KMS-11 (cell line): Measurements from ENCODE around the gene ZC3H13.

Experiments used
- H2AFZ ChIP-seq: fragments of 200-600 bp; sonication (generic); 2 replicates; pipeline ENCODE4 v1.6.1; 2016; ENCODE audit warnings: antibody characterized with exemption, mixed run types, low read depth
- H3K27ac ChIP-seq: fragments of 200-600 bp; sonication (generic); 2 replicates; pipeline ENCODE4 v1.6.1; 2016; ENCODE audit warnings: mild to moderate bottlenecking, mixed run types
- H3K27me3 ChIP-seq: fragments of 200-600 bp; sonication (generic); 2 replicates; pipeline ENCODE4 v1.6.1; 2017; ENCODE audit warnings: mild to moderate bottlenecking, low read depth, mixed run types, moderate library complexity; ENCODE audit not compliant: insufficient read depth
- H3K36me3 ChIP-seq: fragments of 200-600 bp; sonication (generic); 2 replicates; pipeline ENCODE4 v1.6.1; 2017; ENCODE audit warnings: mild to moderate bottlenecking, mixed run types; ENCODE audit not compliant: insufficient read depth
- H3K4me1 ChIP-seq: fragments of 200-600 bp; sonication (generic); 2 replicates; pipeline ENCODE4 v1.6.1; 2016; ENCODE audit warnings: mild to moderate bottlenecking, low read depth, mixed run types; ENCODE audit not compliant: poor library complexity, severe bottlenecking
- H3K4me2 ChIP-seq: fragments of 200-600 bp; sonication (generic); 2 replicates; pipeline ENCODE4 v1.7.0; 2016; ENCODE audit warnings: mild to moderate bottlenecking, mixed run types
- H3K4me3 ChIP-seq: fragments of 200-600 bp; sonication (generic); IDR thresholded peaks from 2 replicates; pipeline ENCODE4 v1.6.1; 2017; ENCODE audit warnings: low read depth, low read length, mixed read lengths; ENCODE audit not compliant: insufficient read depth
- H3K79me2 ChIP-seq: fragments of 200-600 bp; sonication (generic); 2 replicates; pipeline ENCODE4 v1.6.1; 2016; ENCODE audit warnings: low read depth, mixed run types; ENCODE audit not compliant: insufficient read depth
- H3K9ac ChIP-seq: fragments of 200-600 bp; sonication (generic); 2 replicates; pipeline ENCODE4 v1.6.1; 2016; ENCODE audit warnings: mild to moderate bottlenecking, mixed run types
- H4K20me1 ChIP-seq: fragments of 200-600 bp; sonication (generic); 2 replicates; pipeline ENCODE4 v1.6.1; 2016; ENCODE audit warnings: mild to moderate bottlenecking, mixed run types; ENCODE audit not compliant: insufficient read depth
- TF ChIP-seq, protein P1 (sequence below): fragments of 200-600 bp; sonication (generic); conservative IDR thresholded peaks from 2 replicates; pipeline ENCODE4 v1.6.1; 2017; ENCODE audit warnings: low read depth, mild to moderate bottlenecking, antibody characterized with exemption, low read length, moderate library complexity, mixed read lengths

The ZC3H13 gene

DNA sequence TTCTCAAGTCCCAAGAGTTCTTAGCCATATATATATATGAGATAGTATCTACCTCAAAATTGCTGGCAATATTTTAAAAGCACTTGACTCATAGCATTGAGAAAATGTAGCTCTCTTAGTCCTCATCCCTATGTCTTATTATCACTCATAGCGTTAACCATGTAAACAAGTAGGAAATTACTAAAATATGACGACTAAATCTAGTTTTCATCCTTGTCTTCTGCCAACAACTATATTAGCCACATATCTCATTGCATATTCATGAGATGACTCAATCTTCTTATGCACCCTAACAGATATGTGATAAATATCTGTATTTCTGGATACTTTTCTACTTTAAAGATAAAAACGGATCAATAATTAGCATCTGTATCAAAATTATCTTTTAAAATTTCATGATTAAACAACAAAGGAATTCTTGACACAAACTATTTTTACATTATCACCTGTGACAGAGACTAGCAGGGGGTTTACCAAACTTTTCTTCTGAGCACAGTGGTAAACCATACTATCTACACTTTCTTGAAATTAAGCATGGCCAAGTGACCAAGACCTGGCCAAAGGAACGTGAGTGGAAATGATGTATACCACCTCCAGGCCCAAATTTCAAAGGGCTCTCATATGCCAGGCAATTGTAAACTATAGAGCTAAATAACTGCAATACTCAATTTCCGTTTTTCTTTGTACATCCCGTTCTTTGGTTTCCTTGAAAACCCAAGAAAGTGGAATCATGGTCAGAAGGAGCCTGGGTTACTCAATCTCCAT is 45.7 kb downstream of the ZC3H13 start:
- Histone ChIP-seq H2AFZ (no peak overlapping the region), H3K9ac (no peak overlapping the region), H3K79me2 (no peaks in the 10 kb centered on the region), H4K20me1 (no peaks in the 10 kb centered on the region), H3K27ac (no peak overlapping the region), H3K4me3 (no peak overlapping the region), H3K4me1 (no peaks in the 10 kb centered on the region), H3K4me2 (no peak overlapping the region), H3K36me3 (no peaks in the 10 kb centered on the region), H3K27me3 (no peaks in the 10 kb centered on the region)
- TF ChIP-seq, protein P1, sequence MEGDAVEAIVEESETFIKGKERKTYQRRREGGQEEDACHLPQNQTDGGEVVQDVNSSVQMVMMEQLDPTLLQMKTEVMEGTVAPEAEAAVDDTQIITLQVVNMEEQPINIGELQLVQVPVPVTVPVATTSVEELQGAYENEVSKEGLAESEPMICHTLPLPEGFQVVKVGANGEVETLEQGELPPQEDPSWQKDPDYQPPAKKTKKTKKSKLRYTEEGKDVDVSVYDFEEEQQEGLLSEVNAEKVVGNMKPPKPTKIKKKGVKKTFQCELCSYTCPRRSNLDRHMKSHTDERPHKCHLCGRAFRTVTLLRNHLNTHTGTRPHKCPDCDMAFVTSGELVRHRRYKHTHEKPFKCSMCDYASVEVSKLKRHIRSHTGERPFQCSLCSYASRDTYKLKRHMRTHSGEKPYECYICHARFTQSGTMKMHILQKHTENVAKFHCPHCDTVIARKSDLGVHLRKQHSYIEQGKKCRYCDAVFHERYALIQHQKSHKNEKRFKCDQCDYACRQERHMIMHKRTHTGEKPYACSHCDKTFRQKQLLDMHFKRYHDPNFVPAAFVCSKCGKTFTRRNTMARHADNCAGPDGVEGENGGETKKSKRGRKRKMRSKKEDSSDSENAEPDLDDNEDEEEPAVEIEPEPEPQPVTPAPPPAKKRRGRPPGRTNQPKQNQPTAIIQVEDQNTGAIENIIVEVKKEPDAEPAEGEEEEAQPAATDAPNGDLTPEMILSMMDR: no peak

DNA sequence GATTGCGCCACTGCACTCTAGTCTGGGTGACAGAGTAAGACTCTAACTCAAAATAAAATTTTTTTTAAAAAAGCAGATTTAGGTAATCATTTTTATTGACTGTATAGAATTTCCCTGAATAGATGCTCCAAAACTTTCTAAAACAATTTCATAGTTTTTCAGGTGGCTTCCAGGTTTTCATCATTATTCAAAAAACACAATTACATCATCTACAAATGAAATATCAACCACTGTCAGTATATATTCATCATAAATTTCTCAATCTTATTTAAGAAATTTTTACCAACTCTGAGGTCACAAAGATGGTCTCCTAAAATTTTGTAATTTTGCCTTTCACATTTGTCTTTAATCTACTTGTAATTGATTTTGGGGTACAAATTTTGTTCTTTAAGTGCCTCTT is 48.1 kb downstream of the ZC3H13 start:
- Histone ChIP-seq H3K9ac (no peak overlapping the region), H3K4me3 (no peak overlapping the region), H3K36me3 (no peaks in the 10 kb centered on the region), H2AFZ (no peak overlapping the region), H3K79me2 (no peaks in the 10 kb centered on the region), H3K27me3 (no peaks in the 10 kb centered on the region), H4K20me1 (no peaks in the 10 kb centered on the region), H3K4me2 (no peak overlapping the region), H3K4me1 (no peaks in the 10 kb centered on the region), H3K27ac (no peak overlapping the region)
- TF ChIP-seq, protein P1: no peak

DNA sequence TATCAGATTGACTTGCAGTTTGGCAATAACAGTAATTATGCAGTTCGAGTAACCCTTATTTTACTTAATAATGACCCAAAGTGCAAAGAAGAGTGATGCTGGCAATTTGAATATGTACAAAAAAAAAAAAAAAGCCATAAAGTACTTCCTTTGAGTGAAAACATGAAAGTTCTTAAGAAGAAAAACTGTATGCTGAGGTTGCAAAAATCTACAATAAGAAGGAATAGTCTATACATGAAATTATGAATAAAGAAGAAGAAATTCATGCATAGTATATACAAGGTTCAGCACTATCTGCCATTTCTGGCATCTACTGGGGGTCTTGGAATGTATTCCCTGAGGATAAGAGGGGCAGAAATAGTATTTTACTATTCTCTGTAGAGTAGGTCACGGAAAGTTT is 55.9 kb downstream of the ZC3H13 start:
- no peaks in the 10 kb centered on the region for H3K36me3 ChIP-seq
- no peaks in the 10 kb centered on the region for H3K79me2 ChIP-seq
- no peak overlapping the region for H3K4me2 ChIP-seq
- no peak overlapping the region for H3K27ac ChIP-seq
- no peaks in the 10 kb centered on the region for H4K20me1 ChIP-seq
- no peak overlapping the region for H2AFZ ChIP-seq
- no peak overlapping the region for H3K4me3 ChIP-seq
- H3K9ac ChIP-seq: no peak overlapping the region
- no peaks in the 10 kb centered on the region for H3K27me3 ChIP-seq
- peaks cover 11% of the 10 kb centered on the region for H3K4me1 ChIP-seq
- TF ChIP-seq, protein P1: no peak

DNA sequence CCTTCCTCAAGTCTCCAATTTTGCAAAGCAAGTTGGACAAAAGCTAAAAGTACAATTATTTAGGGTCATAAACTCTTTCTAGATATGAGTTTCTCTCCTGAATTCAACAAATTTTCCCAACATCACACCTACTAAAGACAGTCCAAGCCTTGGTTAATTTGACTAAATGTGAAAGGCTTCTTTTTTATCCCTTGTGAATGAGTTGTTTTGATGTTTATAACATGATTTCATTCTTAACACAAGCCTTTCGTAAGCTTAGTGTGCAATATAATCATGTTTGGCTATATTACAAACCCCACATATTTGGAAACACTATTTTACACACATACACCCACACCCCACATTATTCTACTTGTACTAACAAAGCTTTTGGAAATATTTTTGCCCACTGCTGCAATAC is 57.3 kb downstream of the ZC3H13 start:
- Histone ChIP-seq H3K27me3 (no peaks in the 10 kb centered on the region), H3K79me2 (no peaks in the 10 kb centered on the region), H4K20me1 (no peaks in the 10 kb centered on the region), H3K27ac (no peak overlapping the region), H3K4me2 (no peak overlapping the region), H3K9ac (no peak overlapping the region), H3K36me3 (no peaks in the 10 kb centered on the region), H3K4me1 (peaks cover 11% of the 10 kb centered on the region), H3K4me3 (no peak overlapping the region), H2AFZ (no peak overlapping the region)
- TF ChIP-seq, protein P1: no peak
